ENCODE measurements around the gene KLHL1. TPM values are rescaled to one million over a fixed set of nuclear protein-coding genes. Genes with fewer than 3 reads are reported as not detected.

KLHL1 gene
- total and polyA plus RNA-seq, 9 of the 15 experiments (the other 6 are each of a cell fraction or from before 2014, with no cell fraction given), result not detected

DNA sequence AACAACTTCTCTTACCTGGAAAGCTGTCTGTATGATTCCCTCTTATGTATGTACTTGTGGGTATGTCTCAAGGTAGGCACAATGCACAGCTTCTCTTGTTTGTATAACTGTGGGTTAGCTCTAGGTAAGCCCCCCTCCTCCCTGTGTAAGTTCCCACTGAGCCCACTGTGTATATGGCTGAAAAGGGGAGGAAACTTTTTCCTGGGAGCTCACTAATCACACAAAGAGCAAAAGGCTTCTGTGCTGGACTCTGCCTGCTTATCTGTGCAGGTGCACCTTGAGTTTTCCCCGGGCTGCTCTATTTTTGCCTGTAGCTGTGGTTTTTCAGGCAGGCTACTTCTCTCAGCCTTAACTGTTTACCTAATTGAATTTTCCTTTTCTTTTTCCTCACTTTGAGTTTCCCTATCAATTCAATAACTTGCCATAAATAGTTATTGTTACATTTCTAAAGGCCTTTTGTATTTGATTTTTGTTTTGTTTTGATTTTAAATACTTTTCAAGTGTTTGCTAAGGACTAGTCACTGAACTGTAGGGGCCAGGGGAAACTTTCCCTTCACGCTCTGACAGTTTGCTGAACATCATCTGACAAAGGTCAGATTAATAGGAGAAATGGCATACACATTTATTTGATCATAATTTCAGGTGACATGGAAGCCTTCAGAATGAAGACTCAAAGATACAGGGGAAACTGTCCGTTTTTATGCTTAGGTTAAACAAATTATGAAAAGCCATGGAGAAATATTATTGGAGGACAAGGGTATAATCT is 424.1 kb downstream of the KLHL1 start:
- intact Hi-C loops (cut with micrococcal nuclease) (no loop called here), in situ Hi-C loops (cut with MboI) (no loop called here)
- no peaks in the 10 kb centered on the region for H3K27me3 ChIP-seq (ENCODE audit: control insufficient read depth in 2 of 2, insufficient read depth in 2 of 2, low read length in 2 of 2)
- no peaks in the 10 kb centered on the region for H3K9me3 ChIP-seq (replicated peaks; ENCODE audit: control insufficient read depth, insufficient read depth, low read depth, low read length)
- peak; percentile 10 to 73 (median 21) for DNase-seq (ENCODE audit: extremely low read depth in 1 of 4, low spot score in 3 of 4)
- H3K27ac ChIP-seq (ENCODE audit: extremely low read depth, low read depth, low read length), result peak overlapping the region; percentile 74
- peak overlapping the region; percentile 14 for H3K4me2 ChIP-seq (ENCODE audit: insufficient read depth, low read length)
- no peaks in the 10 kb centered on the region for H3K36me3 ChIP-seq (ENCODE audit: control insufficient read depth, insufficient read depth, low read length)
- WGBS (ENCODE audit: insufficient coverage, low coverage, missing lambda C conversion rate), result 0% methylated on average over 3 of the region's 3 CpGs
- H3K9ac ChIP-seq (ENCODE audit: insufficient read depth in 1 of 2, low read depth in 2 of 2, low read length in 2 of 2), result peak overlapping the region in 1 of 2 experiments; percentile 51; a peak in 2 of 4 replicates
- H3K9me1 ChIP-seq (ENCODE audit: control insufficient read depth, insufficient read depth, low read length), result no peaks in the 10 kb centered on the region
- no TSS peak for BruUV-seq (replicated peaks)
- peaks cover 4% of the 10 kb centered on the region; the same call in 1 of the 3 replicates for H3K79me2 ChIP-seq (ENCODE audit: control insufficient read depth, insufficient read depth, low read length)
- H3K4me3 ChIP-seq, result peak overlapping the region; percentile 22; the same call in 1 of the 2 replicates
- ChIA-PET POLR2A (no interaction called here), CTCF (ENCODE audit: low intra/inter-chr PET ratio) (no interaction called here)
- FAIRE-seq, result peak; percentile 11
- H4K20me1 ChIP-seq (replicated peaks; ENCODE audit: control insufficient read depth, insufficient read depth, low read length), result no peaks in the 10 kb centered on the region
- no peak overlapping the region for H2AFZ ChIP-seq (ENCODE audit: low read depth, low read length)
- ATAC-seq, result peak; percentile 93
- H3K4me1 ChIP-seq (replicated peaks in 1 of 2; ENCODE audit: control insufficient read depth in 2 of 2, insufficient read depth in 2 of 2, low read length in 2 of 2), result no peaks in the 10 kb centered on the region
- TF ChIP-seq BRD4 (IDR thresholded peaks at IDR 0.05), result no peak
- no peak for TF ChIP-seq ZNF253 (CRISPR knock-in tag; conservative IDR thresholded peaks at IDR 0.05)
- TF ChIP-seq TEAD4 (IDR thresholded peaks at IDR 0.05; ENCODE audit: low read length), result peak; percentile 60
- no peak for TF ChIP-seq TEAD4 (CRISPR knock-in tag; IDR thresholded peaks at IDR 0.05; ENCODE audit: borderline replicate concordance)
- TF ChIP-seq CBFA2T3 (IDR thresholded peaks at IDR 0.05), result peak; percentile 78
- TF ChIP-seq TAL1 (IDR thresholded peaks at IDR 0.05), result peak; percentile 72
- TF ChIP-seq SMARCA4 (IDR thresholded peaks at IDR 0.05), result peak; percentile 62
- TF ChIP-seq VEZF1 (CRISPR knock-in tag; IDR thresholded peaks at IDR 0.05), result peak; percentile 39; the same call in 1 of the 2 replicates
- peak; percentile 83 for TF ChIP-seq ARID1B (IDR thresholded peaks at IDR 0.05)
- TF ChIP-seq, protein P1, sequence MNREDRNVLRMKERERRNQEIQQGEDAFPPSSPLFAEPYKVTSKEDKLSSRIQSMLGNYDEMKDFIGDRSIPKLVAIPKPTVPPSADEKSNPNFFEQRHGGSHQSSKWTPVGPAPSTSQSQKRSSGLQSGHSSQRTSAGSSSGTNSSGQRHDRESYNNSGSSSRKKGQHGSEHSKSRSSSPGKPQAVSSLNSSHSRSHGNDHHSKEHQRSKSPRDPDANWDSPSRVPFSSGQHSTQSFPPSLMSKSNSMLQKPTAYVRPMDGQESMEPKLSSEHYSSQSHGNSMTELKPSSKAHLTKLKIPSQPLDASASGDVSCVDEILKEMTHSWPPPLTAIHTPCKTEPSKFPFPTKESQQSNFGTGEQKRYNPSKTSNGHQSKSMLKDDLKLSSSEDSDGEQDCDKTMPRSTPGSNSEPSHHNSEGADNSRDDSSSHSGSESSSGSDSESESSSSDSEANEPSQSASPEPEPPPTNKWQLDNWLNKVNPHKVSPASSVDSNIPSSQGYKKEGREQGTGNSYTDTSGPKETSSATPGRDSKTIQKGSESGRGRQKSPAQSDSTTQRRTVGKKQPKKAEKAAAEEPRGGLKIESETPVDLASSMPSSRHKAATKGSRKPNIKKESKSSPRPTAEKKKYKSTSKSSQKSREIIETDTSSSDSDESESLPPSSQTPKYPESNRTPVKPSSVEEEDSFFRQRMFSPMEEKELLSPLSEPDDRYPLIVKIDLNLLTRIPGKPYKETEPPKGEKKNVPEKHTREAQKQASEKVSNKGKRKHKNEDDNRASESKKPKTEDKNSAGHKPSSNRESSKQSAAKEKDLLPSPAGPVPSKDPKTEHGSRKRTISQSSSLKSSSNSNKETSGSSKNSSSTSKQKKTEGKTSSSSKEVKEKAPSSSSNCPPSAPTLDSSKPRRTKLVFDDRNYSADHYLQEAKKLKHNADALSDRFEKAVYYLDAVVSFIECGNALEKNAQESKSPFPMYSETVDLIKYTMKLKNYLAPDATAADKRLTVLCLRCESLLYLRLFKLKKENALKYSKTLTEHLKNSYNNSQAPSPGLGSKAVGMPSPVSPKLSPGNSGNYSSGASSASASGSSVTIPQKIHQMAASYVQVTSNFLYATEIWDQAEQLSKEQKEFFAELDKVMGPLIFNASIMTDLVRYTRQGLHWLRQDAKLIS (CRISPR knock-in tag; IDR thresholded peaks at IDR 0.05), result no peak
